ENCODE measurements around the gene PHF13. TPM values are rescaled to one million over a fixed set of nuclear protein-coding genes. Genes with fewer than 3 reads are reported as not detected.
"Not testable (repeated sequence)": the region's sequence is repeated elsewhere in the genome, so short reads cannot be mapped to it uniquely, and the experiment has no call there.

The PHF13 gene
- total and polyA plus RNA-seq, 2 donors (not counting 1 experiment from before 2014, with no cell fraction given): 12.1 to 13.7 TPM

- Histone ChIP-seq H3K79me2 (ENCODE audit: control insufficient read depth, insufficient read depth, low read length) (no peaks in the 10 kb centered on the region), H3K36me3 (ENCODE audit: control insufficient read depth, insufficient read depth, low read length) (peaks cover 29% of the 10 kb centered on the region), H3K27me3 (ENCODE audit: control insufficient read depth, insufficient read depth, low read length) (no peaks in the 10 kb centered on the region), H2AFZ (ENCODE audit: low read length) (no peak overlapping the region), H3K9ac (ENCODE audit: insufficient read depth, low read length) (no peak overlapping the region), H3K27ac (ENCODE audit: insufficient read depth, low read length) (no peak overlapping the region), H3K4me2 (ENCODE audit: extremely low read depth, insufficient read depth, low read length) (no peak overlapping the region), H3K9me3 (ENCODE audit: control insufficient read depth, insufficient read depth, low read depth, low read length) (no peaks in the 10 kb centered on the region), H4K20me1 (ENCODE audit: control insufficient read depth, extremely low read depth, insufficient read depth, low read length) (no peaks in the 10 kb centered on the region), H3K4me3 (replicated peaks in 1 of 4; ENCODE audit: control extremely low read depth in 1 of 4, insufficient read depth in 1 of 4, low read depth in 3 of 4, low read length in 4 of 4) (no peak overlapping the region), H3K4me1 (ENCODE audit: control insufficient read depth, extremely low read depth, insufficient read depth, low read length) (peaks cover 8% of the 10 kb centered on the region)
- TF ChIP-seq EZH2 (IDR thresholded peaks at IDR 0.05; ENCODE audit: low read length, missing control alignments) (no peak), CTCF (conservative IDR thresholded peaks at IDR 0.05 in 1 of 2, IDR thresholded peaks at IDR 0.05 in 1 of 2; ENCODE audit: low read depth in 1 of 2, low read length in 2 of 2) (no peak)
- DNase-seq (ENCODE audit: low read depth in 2 of 2): no peak
Observed at GRCh38 chr1:6635910-6636760, 22.6 kb downstream of the PHF13 start.

- H3K79me2 ChIP-seq (ENCODE audit: control insufficient read depth, insufficient read depth, low read length); DNase-seq (ENCODE audit: low read depth in 2 of 2); H4K20me1 ChIP-seq (ENCODE audit: control insufficient read depth, extremely low read depth, insufficient read depth, low read length); H2AFZ ChIP-seq (ENCODE audit: low read length); H3K9ac ChIP-seq (ENCODE audit: insufficient read depth, low read length); H3K4me2 ChIP-seq (ENCODE audit: extremely low read depth, insufficient read depth, low read length); H3K4me3 ChIP-seq (replicated peaks in 1 of 4; ENCODE audit: control extremely low read depth in 1 of 4, insufficient read depth in 1 of 4, low read depth in 3 of 4, low read length in 4 of 4); H3K9me3 ChIP-seq (ENCODE audit: control insufficient read depth, insufficient read depth, low read depth, low read length); H3K27me3 ChIP-seq (ENCODE audit: control insufficient read depth, insufficient read depth, low read length); H3K4me1 ChIP-seq (ENCODE audit: control insufficient read depth, extremely low read depth, insufficient read depth, low read length); H3K27ac ChIP-seq (ENCODE audit: insufficient read depth, low read length): not testable (repeated sequence)
- H3K36me3 ChIP-seq (ENCODE audit: control insufficient read depth, insufficient read depth, low read length): peaks cover 31% of the 10 kb centered on the region
Observed at GRCh38 chr1:6636778-6637177, 23.2 kb downstream of the PHF13 start.

GRCh38 chr1:6637770-6638169 lies 24.2 kb downstream of the PHF13 start:
- no peaks in the 10 kb centered on the region for H4K20me1 ChIP-seq (ENCODE audit: control insufficient read depth, extremely low read depth, insufficient read depth, low read length)
- no peaks in the 10 kb centered on the region for H3K27me3 ChIP-seq (ENCODE audit: control insufficient read depth, insufficient read depth, low read length)
- no peak for TF ChIP-seq EZH2 (IDR thresholded peaks at IDR 0.05; ENCODE audit: low read length, missing control alignments)
- no peak for TF ChIP-seq CTCF (conservative IDR thresholded peaks at IDR 0.05 in 1 of 2, IDR thresholded peaks at IDR 0.05 in 1 of 2; ENCODE audit: low read depth in 1 of 2, low read length in 2 of 2)
- H3K36me3 ChIP-seq (ENCODE audit: control insufficient read depth, insufficient read depth, low read length): peaks cover 26% of the 10 kb centered on the region
- peaks cover 8% of the 10 kb centered on the region for H3K4me1 ChIP-seq (ENCODE audit: control insufficient read depth, extremely low read depth, insufficient read depth, low read length)
- peak overlapping the region; percentile 36 for H3K27ac ChIP-seq (ENCODE audit: insufficient read depth, low read length)
- DNase-seq (ENCODE audit: low read depth in 2 of 2): no peak
- no peak overlapping the region for H2AFZ ChIP-seq (ENCODE audit: low read length)
- no peaks in the 10 kb centered on the region for H3K79me2 ChIP-seq (ENCODE audit: control insufficient read depth, insufficient read depth, low read length)
- H3K4me3 ChIP-seq (replicated peaks in 1 of 4; ENCODE audit: control extremely low read depth in 1 of 4, insufficient read depth in 1 of 4, low read depth in 3 of 4, low read length in 4 of 4): no peak overlapping the region
- no peak overlapping the region for H3K9ac ChIP-seq (ENCODE audit: insufficient read depth, low read length)
- no peaks in the 10 kb centered on the region for H3K9me3 ChIP-seq (ENCODE audit: control insufficient read depth, insufficient read depth, low read depth, low read length)
- peak overlapping the region; percentile 63 for H3K4me2 ChIP-seq (ENCODE audit: extremely low read depth, insufficient read depth, low read length)

Measured in fibroblast of lung (primary cell).